ENCODE data around the gene EEIG2.
"Not testable (repeated sequence)": the region's sequence is repeated elsewhere in the genome, so short reads cannot be mapped to it uniquely, and the experiment has no call there.

EEIG2 gene

GRCh38 chr1:108559215-108560186 lies at the start of gene EEIG2:
EEIG2 (plus strand) TSS chr1:108560100; CDS start chr1:108560429, 329 bp downstream.
- DNase-seq: peak; percentile 59

GRCh38 chr1:108511764-108512163 lies 48.1 kb upstream of the EEIG2 start:
- no peak for DNase-seq

GRCh38 chr1:108512239-108513043 lies 47.5 kb upstream of the EEIG2 start:
- no peak for DNase-seq

GRCh38 chr1:108513044-108513415 lies 46.9 kb upstream of the EEIG2 start:
- no peak for DNase-seq

- not testable (repeated sequence) for DNase-seq
These were observed 46.0 kb upstream of the EEIG2 start for GRCh38 chr1:108513914-108514313.

GRCh38 chr1:108517301-108517897 lies 42.5 kb upstream of the EEIG2 start:
- DNase-seq: not testable (repeated sequence)

GRCh38 chr1:108521990-108522393 lies 37.9 kb upstream of the EEIG2 start:
- no peak for DNase-seq

GRCh38 chr1:108523829-108524228 lies 36.1 kb upstream of the EEIG2 start:
- DNase-seq: no peak

GRCh38 chr1:108524676-108525075 lies 35.2 kb upstream of the EEIG2 start:
- DNase-seq: no peak

GRCh38 chr1:108527135-108527534 lies 32.8 kb upstream of the EEIG2 start:
- DNase-seq: no peak

GRCh38 chr1:108527837-108528236 lies 32.1 kb upstream of the EEIG2 start:
- DNase-seq: no peak

- DNase-seq: no peak
These were observed 28.5 kb upstream of the EEIG2 start for GRCh38 chr1:108531444-108531843.

GRCh38 chr1:108532730-108533129 lies 27.2 kb upstream of the EEIG2 start:
- DNase-seq: no peak

GRCh38 chr1:108533351-108534083 lies 26.4 kb upstream of the EEIG2 start:
- DNase-seq: no peak

GRCh38 chr1:108534759-108535158 lies 25.1 kb upstream of the EEIG2 start:
- DNase-seq: no peak

GRCh38 chr1:108535315-108535897 lies 24.5 kb upstream of the EEIG2 start:
- DNase-seq: not testable (repeated sequence)

GRCh38 chr1:108536021-108536420 lies 23.9 kb upstream of the EEIG2 start:
- not testable (repeated sequence) for DNase-seq

- not testable (repeated sequence) for DNase-seq
These were observed 23.1 kb upstream of the EEIG2 start for GRCh38 chr1:108536791-108537190.

GRCh38 chr1:108537976-108538375 lies 21.9 kb upstream of the EEIG2 start:
- DNase-seq: no peak

GRCh38 chr1:108540977-108541376 lies 18.9 kb upstream of the EEIG2 start:
- DNase-seq: no peak

GRCh38 chr1:108541861-108542260 lies 18.0 kb upstream of the EEIG2 start:
- DNase-seq: no peak

GRCh38 chr1:108547493-108547892 lies 12.4 kb upstream of the EEIG2 start:
- DNase-seq: not testable (repeated sequence)

All from NCI-H510A (cell line).